ENCODE results near the gene DGAT2. TPM values are rescaled to one million over a fixed set of nuclear protein-coding genes. Genes with fewer than 3 reads are reported as not detected.

DGAT2 gene
- total RNA-seq, 4 donors from 2014 or later = 69.8 to 338 (median 184) TPM

DNA sequence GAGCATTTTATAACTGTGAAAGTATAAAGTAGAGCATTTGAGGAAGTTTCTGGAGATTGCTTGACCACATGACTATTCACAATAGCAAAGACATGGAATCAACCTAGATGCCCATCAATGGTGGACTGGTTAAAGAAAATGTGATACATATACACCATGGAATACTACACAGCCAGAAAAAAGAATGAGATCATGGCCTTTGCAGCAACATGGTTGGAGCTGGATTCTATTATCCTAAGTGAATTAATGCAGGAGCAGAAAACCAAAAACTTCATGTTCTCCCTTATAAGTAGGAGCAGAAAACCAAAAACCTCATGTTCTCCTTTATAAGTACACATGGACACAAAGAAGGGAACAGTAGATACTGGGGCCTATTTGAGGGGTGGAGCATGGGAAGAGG is 76.7 kb downstream of the DGAT2 start:
- no peak for TF ChIP-seq POLR2AphosphoS5 (IDR thresholded peaks at IDR 0.05)
- TF ChIP-seq EP300 (IDR thresholded peaks at IDR 0.05) = no peak
- TF ChIP-seq, protein P1, sequence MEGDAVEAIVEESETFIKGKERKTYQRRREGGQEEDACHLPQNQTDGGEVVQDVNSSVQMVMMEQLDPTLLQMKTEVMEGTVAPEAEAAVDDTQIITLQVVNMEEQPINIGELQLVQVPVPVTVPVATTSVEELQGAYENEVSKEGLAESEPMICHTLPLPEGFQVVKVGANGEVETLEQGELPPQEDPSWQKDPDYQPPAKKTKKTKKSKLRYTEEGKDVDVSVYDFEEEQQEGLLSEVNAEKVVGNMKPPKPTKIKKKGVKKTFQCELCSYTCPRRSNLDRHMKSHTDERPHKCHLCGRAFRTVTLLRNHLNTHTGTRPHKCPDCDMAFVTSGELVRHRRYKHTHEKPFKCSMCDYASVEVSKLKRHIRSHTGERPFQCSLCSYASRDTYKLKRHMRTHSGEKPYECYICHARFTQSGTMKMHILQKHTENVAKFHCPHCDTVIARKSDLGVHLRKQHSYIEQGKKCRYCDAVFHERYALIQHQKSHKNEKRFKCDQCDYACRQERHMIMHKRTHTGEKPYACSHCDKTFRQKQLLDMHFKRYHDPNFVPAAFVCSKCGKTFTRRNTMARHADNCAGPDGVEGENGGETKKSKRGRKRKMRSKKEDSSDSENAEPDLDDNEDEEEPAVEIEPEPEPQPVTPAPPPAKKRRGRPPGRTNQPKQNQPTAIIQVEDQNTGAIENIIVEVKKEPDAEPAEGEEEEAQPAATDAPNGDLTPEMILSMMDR (IDR thresholded peaks at IDR 0.05) = no peak
- no peak for TF ChIP-seq POLR2A (IDR thresholded peaks at IDR 0.05)
- DNase-seq (ENCODE audit: low spot score in 2 of 2) = no peak
- Histone ChIP-seq H3K27ac (no peak overlapping the region), H3K9me3 (no peaks in the 10 kb centered on the region), H3K27me3 (no peaks in the 10 kb centered on the region), H3K4me1 (peaks cover 14% of the 10 kb centered on the region), H3K4me3 (no peak overlapping the region), H3K36me3 (no peaks in the 10 kb centered on the region)

DNA sequence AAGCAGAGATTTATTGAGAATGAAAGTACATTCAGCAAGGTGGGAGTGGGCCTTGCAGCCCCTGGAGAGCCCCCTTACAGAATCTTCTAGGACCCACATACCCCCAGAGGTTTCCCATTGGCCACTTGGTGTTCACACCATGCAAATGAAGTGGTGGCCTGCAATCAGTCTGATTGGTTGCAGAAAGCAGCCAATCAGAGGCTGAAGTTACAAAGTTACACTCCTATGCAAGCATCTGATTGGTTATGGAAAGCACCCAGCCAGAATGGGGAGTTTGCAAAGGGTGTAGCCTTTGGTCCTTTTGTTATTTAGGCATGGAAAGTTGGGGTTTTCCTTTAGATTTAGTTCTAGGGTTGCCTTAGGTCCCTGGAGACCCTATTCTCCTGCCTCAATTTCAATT is 81.3 kb downstream of the DGAT2 start:
- Histone ChIP-seq H3K27ac (no peak overlapping the region), H3K4me3 (no peak overlapping the region), H3K9me3 (no peaks in the 10 kb centered on the region), H3K36me3 (peaks cover 2% of the 10 kb centered on the region), H3K4me1 (peaks cover 19% of the 10 kb centered on the region), H3K27me3 (no peaks in the 10 kb centered on the region)
- no peak for TF ChIP-seq POLR2A (IDR thresholded peaks at IDR 0.05)
- TF ChIP-seq, protein P1 (IDR thresholded peaks at IDR 0.05) = no peak
- no peak for DNase-seq (ENCODE audit: low spot score in 2 of 2)

GRCh38 chr11:75850787-75851186 is 82.2 kb downstream of the DGAT2 start:
- no peak for DNase-seq (ENCODE audit: low spot score in 2 of 2)
- Histone ChIP-seq H3K4me1 (peaks cover 19% of the 10 kb centered on the region), H3K36me3 (peaks cover 2% of the 10 kb centered on the region), H3K4me3 (no peak overlapping the region), H3K9me3 (no peaks in the 10 kb centered on the region), H3K27me3 (no peaks in the 10 kb centered on the region), H3K27ac (no peak overlapping the region)
- 17% methylated on average over 3 of the region's 3 CpGs for WGBS
- TF ChIP-seq, protein P1 (IDR thresholded peaks at IDR 0.05) = no peak

Other genes starting within 250 kb of the DGAT2 start
- gene GDPD5, start 242.8 kb upstream of the DGAT2 start, total RNA-seq = 10 to 100 TPM in 1 of 4 donors, 1 to 10 TPM in 3; 2.3 to 13.4 (median 5.4) TPM
- gene SERPINH1, start 206.5 kb upstream of the DGAT2 start, total RNA-seq = 100 to 1,000 TPM in 2 of 4 donors, 10 to 100 TPM in 2; 56.9 to 111 (median 95.5) TPM
- 10 to 100 TPM in 1 of 4 donors, 1 to 10 TPM in 3; 2.7 to 11.0 (median 4.6) TPM for gene MAP6, start 99.7 kb upstream of the DGAT2 start, total RNA-seq
- gene MOGAT2, start 50.9 kb upstream of the DGAT2 start, total RNA-seq = 10 to 100 TPM in 1 of 4 donors, 1 to 10 TPM in 3; 3.5 to 12.4 (median 4.9) TPM
- 10 to 100 TPM; 17.5 to 30.0 (median 22.1) TPM for gene UVRAG, start 46.4 kb downstream of the DGAT2 start, total RNA-seq

All from suprapubic skin (tissue), 4 donors.